NB4 (cell line): ENCODE results near the gene CEACAM6.
"Not testable (repeated sequence)": the region's sequence is repeated elsewhere in the genome, so short reads cannot be mapped to it uniquely, and the experiment has no call there.

Experiments
- CTCF ChIP-seq: IDR thresholded peaks from one replicate; pipeline ENCODE4 v1.5.1; 2012; ENCODE audit warnings: low read depth, low read length
- MAX ChIP-seq: IDR thresholded peaks from 2 replicates; pipeline ENCODE4 v1.6.1; 2011; ENCODE audit warnings: low read depth, low read length

GRCh38 chr19:41789053-41789452 lies 33.7 kb downstream of the CEACAM6 start:
- TF ChIP-seq CTCF, MAX: not testable (repeated sequence)
